ENCODE results near the gene SIGLEC14.

DNA sequence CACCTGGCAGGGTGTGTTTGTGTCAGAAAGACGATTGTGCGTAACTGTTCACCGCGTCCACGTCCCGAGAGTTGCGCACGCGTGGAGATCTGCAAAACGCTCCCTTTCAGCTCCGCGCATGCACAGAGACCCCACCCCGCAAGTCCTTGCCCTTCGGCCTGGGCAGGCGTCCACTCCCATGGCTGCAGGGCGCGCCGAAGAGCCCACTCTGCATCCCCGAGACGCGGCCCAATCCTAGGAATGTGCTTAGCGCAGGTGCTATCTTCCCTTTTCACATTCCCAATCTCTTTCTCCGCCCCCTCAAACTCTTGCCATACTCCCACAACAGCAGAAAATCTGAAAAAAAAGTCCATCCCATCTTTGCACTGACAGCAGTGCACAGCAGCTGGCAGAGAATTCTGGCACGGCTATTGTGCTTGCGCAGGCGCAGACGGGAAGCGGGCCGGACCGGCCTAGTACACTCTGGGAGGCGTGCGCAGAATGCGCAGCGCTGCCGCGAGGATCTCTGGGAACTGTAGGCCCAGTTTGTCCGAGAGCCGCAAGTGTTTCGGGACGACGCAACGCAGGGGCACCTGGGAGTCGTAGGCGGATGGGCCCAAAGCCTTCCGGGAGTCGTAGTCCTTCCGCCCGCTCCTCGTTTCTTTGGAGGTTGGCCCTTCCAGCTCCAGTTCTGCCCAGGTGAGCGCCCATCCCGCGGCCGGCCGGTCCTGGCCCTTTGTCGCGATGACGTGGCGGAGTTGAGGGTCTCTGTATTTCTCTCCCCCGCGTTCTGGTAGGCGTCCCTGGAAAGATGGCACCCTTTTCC lies 52.5 kb downstream of the SIGLEC14 start:
- peak; percentile 63 for TF ChIP-seq POLR2AphosphoS5 (IDR thresholded peaks at IDR 0.05; ENCODE audit: low read depth)
- TF ChIP-seq, protein P1, sequence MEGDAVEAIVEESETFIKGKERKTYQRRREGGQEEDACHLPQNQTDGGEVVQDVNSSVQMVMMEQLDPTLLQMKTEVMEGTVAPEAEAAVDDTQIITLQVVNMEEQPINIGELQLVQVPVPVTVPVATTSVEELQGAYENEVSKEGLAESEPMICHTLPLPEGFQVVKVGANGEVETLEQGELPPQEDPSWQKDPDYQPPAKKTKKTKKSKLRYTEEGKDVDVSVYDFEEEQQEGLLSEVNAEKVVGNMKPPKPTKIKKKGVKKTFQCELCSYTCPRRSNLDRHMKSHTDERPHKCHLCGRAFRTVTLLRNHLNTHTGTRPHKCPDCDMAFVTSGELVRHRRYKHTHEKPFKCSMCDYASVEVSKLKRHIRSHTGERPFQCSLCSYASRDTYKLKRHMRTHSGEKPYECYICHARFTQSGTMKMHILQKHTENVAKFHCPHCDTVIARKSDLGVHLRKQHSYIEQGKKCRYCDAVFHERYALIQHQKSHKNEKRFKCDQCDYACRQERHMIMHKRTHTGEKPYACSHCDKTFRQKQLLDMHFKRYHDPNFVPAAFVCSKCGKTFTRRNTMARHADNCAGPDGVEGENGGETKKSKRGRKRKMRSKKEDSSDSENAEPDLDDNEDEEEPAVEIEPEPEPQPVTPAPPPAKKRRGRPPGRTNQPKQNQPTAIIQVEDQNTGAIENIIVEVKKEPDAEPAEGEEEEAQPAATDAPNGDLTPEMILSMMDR (conservative IDR thresholded peaks at IDR 0.05; ENCODE audit: low read depth in 2 of 2) = no peak
- TF ChIP-seq EZH2 (IDR thresholded peaks at IDR 0.05; ENCODE audit: low read depth, unreplicated experiment) = no peak
- no peak for TF ChIP-seq EZH2phosphoT487 (IDR thresholded peaks at IDR 0.05; ENCODE audit: unreplicated experiment)
- TF ChIP-seq, protein P2, sequence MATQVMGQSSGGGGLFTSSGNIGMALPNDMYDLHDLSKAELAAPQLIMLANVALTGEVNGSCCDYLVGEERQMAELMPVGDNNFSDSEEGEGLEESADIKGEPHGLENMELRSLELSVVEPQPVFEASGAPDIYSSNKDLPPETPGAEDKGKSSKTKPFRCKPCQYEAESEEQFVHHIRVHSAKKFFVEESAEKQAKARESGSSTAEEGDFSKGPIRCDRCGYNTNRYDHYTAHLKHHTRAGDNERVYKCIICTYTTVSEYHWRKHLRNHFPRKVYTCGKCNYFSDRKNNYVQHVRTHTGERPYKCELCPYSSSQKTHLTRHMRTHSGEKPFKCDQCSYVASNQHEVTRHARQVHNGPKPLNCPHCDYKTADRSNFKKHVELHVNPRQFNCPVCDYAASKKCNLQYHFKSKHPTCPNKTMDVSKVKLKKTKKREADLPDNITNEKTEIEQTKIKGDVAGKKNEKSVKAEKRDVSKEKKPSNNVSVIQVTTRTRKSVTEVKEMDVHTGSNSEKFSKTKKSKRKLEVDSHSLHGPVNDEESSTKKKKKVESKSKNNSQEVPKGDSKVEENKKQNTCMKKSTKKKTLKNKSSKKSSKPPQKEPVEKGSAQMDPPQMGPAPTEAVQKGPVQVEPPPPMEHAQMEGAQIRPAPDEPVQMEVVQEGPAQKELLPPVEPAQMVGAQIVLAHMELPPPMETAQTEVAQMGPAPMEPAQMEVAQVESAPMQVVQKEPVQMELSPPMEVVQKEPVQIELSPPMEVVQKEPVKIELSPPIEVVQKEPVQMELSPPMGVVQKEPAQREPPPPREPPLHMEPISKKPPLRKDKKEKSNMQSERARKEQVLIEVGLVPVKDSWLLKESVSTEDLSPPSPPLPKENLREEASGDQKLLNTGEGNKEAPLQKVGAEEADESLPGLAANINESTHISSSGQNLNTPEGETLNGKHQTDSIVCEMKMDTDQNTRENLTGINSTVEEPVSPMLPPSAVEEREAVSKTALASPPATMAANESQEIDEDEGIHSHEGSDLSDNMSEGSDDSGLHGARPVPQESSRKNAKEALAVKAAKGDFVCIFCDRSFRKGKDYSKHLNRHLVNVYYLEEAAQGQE (IDR thresholded peaks at IDR 0.05; ENCODE audit: unreplicated experiment) = no peak
- peak; percentile 86 for TF ChIP-seq CREB1 (CRISPR knock-in tag; IDR thresholded peaks at IDR 0.05; ENCODE audit: low read depth)

All from GM23338 (cell line).